GM19328 (cell line): ENCODE measurements around the gene FBN2.
A peak's percentile ranks its signal among the peaks of the same experiment; 100 is the strongest.

Experiments
- ATAC-seq: cut with Tn5 transposase; IDR thresholded peaks from one replicate; pipeline ENCODE4 v1.9.1; 2021; ENCODE audit warnings: mild to moderate bottlenecking, moderate library complexity; ENCODE audit not compliant: unreplicated experiment

The FBN2 gene

GRCh38 chr5:128216285-128216684, 321.8 kb downstream of the FBN2 start:
- ATAC-seq: no peak

GRCh38 chr5:128213833-128214232, 324.2 kb downstream of the FBN2 start:
- no peak for ATAC-seq

GRCh38 chr5:128213340-128213739, 324.7 kb downstream of the FBN2 start:
- ATAC-seq: peak; percentile 58

GRCh38 chr5:128212191-128212806, 325.7 kb downstream of the FBN2 start:
- ATAC-seq: no peak

GRCh38 chr5:128208436-128208835, 329.6 kb downstream of the FBN2 start:
- ATAC-seq: no peak
